Heart left ventricle (tissue), 13 donors: Measurements from ENCODE around the gene TSPOAP1.

Source experiments
- POLR2A ChIP-seq, 2 donors: fragments of 450-650 bp; IDR thresholded peaks; one replicate each; pipeline ENCODE4 v1.6.1; 2017; ENCODE audit warnings: antibody characterized with exemption in 2 of 2, mild to moderate bottlenecking in 2 of 2, moderate library complexity in 2 of 2
- TF ChIP-seq, protein P1 (sequence below), 12 donors: fragments of 200-600 bp; sonication (generic) in 4 of 12; IDR thresholded peaks; one replicate each; pipeline versions ENCODE4 v1.5.0 to v1.8.0; 2018 to 2022; ENCODE audit warnings: antibody characterized with exemption in 12 of 12, mild to moderate bottlenecking in 5 of 12
- donor health status: ischemic (EF 13 %, LVEDD 7.1; RV severe dilation, severe dysfunction).
- donor health status: DM: no; HTN: yes; CAD: no.
- donor health status: DM: no; HTN: no; CAD: no.
- donor health status: ischemic (EF 25% LVEDD 6.9; RV normal size, moderate dysfunction).
- donor health status: ischemic (EF 25% LVEDD 5.7; RV mildly dilated, moderate dysfunction).
- donor health status: ischemic (EF 35%, LVEDD 5.7; RV mildly dilated, moderate dysfunction).
- donor health status: nonischemic (EF 11% LVEDD 7.7; RV severe dilation, severe dysfunction).
- donor health status: DM: yes; HTN: yes; CAD: no.
- donor health status: PGD.
- donor health status: ischemic (EF 29% LVEDD 5.4; RV normal size, mild dysfunction).
- donor health status: nonischemic (EF 23%, LVEDD 6.1; RV moderate dilation, normal function).

DNA sequence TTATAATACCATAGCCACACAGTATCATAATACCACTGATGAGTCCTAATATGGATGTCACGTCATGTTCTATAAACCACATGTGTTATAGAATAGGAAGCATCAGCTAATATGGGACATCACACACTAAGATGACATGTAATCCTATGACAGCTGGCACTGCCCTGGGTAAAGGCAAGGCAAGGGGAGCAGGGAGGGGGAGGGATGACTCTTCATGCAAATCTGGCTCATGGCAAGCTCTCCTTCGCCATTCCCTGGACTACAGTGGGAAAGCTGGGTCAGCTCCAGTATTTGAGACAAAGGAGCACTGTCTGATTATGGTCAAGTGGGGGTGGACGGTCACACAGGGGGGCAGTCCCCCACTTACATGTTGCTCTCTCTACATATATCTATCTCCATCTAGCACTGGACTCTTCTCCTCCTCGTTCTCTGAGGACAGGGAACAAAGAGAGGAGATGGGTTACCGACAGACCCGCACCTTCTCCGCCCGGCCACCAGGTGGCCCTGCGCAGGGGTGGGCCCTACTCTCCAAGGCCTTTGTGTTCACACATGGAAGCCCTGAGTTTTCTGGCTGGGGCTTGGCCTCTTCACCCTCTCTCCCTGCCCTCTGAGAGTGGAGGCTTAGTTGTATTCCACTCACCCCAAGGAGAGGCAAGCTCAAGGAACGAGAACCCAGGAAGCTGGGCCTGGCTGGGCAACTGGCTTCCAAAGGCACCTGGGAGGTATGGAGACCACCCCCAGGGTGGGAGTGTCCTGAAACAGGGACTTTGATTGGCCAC, 24.4 kb downstream of the TSPOAP1 start:
- no peak for TF ChIP-seq POLR2A (IDR thresholded peaks at IDR 0.05)
- TF ChIP-seq, protein P1, sequence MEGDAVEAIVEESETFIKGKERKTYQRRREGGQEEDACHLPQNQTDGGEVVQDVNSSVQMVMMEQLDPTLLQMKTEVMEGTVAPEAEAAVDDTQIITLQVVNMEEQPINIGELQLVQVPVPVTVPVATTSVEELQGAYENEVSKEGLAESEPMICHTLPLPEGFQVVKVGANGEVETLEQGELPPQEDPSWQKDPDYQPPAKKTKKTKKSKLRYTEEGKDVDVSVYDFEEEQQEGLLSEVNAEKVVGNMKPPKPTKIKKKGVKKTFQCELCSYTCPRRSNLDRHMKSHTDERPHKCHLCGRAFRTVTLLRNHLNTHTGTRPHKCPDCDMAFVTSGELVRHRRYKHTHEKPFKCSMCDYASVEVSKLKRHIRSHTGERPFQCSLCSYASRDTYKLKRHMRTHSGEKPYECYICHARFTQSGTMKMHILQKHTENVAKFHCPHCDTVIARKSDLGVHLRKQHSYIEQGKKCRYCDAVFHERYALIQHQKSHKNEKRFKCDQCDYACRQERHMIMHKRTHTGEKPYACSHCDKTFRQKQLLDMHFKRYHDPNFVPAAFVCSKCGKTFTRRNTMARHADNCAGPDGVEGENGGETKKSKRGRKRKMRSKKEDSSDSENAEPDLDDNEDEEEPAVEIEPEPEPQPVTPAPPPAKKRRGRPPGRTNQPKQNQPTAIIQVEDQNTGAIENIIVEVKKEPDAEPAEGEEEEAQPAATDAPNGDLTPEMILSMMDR (IDR thresholded peaks at IDR 0.05) = peak; percentile 43 to 67 (median 54)
